ENCODE results near the gene C2CD2.

C2CD2 gene

DNA sequence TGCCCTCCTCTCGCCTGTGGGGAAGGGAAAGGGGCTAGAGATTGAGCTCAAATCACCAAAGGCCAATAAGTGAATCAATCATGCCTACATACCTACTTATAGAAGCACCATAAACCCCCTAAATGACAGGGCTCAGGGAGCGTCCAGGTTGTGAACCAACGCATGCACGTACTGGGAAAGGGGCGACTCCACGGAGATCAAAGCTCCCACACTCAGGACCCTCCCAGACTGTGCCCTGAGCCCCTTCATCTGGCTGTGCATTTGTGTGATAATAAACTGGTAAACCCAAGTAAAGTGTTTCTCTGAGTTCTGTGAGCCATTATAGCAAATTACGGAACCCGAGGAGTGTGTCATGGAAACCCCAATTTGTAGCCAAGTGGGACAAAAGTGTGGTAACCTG is 50.9 kb downstream of the C2CD2 start:
- H3K4me1 Mint-ChIP-seq (ENCODE audit: low read depth) = peaks cover 36% of the 10 kb centered on the region
- H3K27ac Mint-ChIP-seq = no peak overlapping the region
- H3K36me3 Mint-ChIP-seq (ENCODE audit: low read depth) = peaks cover 31% of the 10 kb centered on the region
- H3K27me3 Mint-ChIP-seq = no peaks in the 10 kb centered on the region
- H3K4me3 Mint-ChIP-seq = no peak overlapping the region
- no peaks in the 10 kb centered on the region for H3K9me3 Mint-ChIP-seq

DNA sequence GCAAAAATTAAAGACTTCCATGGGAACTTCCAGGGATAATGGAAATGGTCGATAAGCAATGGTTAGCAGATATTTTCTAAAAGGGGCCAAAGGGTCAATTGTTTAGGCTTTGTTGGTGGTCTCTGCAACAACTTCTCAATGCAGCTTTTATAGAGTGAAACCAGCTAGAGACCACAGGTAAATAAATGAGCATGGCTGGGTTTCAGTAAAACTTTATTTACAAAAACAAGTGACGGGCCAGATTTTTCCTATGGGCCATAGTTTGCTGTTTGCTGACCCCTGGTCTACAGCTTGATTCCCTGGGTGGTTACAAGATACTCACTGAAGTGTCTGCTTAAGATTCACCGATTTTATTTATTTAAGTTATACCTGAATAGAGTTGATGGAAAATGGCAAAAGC is 52.0 kb downstream of the C2CD2 start:
- H3K4me1 Mint-ChIP-seq (ENCODE audit: low read depth) = peaks cover 39% of the 10 kb centered on the region
- peak overlapping the region; percentile 76 for H3K27ac Mint-ChIP-seq
- H3K4me3 Mint-ChIP-seq = no peak overlapping the region
- no peaks in the 10 kb centered on the region for H3K9me3 Mint-ChIP-seq
- H3K36me3 Mint-ChIP-seq (ENCODE audit: low read depth) = peaks cover 24% of the 10 kb centered on the region
- no peaks in the 10 kb centered on the region for H3K27me3 Mint-ChIP-seq

DNA sequence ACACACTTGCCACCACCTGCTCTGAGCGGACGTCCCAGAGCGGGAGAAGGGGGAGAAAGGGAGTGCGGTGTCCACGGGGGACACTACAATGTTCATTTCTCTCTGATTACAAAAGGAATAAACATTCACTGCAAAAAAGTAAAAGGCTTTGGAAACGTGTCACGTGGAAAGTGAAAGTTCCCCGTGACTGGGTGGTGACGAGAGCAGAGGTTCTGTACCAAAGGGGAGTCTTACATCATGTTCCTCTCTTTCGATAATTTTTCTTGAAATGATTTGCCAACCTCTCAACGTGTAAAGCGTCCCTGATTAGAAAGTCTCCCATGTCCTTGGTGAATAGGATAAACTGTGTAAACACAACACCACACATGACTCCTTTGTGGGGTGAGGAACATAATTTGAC is 52.7 kb downstream of the C2CD2 start:
- Mint-ChIP-seq H3K4me3 (peak overlapping the region; percentile 45), H3K9me3 (no peaks in the 10 kb centered on the region), H3K27ac (peak overlapping the region; percentile 76), H3K27me3 (no peaks in the 10 kb centered on the region), H3K36me3 (ENCODE audit: low read depth) (peaks cover 24% of the 10 kb centered on the region), H3K4me1 (ENCODE audit: low read depth) (peaks cover 46% of the 10 kb centered on the region)

DNA sequence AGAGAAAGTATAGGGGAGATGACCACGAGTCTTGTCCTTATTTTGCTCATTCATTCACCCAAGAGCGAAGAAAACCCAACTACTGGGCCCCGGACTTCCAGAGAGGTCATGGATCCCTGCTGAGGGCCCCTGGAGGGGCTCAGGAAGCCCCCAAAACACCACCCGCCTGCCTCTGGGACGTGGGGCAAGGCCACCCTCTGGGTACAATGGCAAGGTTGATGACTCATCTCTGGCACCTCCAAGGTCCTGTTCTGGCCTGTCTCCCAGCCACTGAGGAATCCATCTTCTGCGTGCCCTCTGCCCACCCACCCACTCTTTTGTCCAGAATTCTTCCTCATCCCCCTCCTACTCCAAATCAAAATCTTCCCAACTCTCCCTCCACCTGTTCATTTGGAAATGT is 53.4 kb downstream of the C2CD2 start:
- peaks cover 27% of the 10 kb centered on the region for H3K36me3 Mint-ChIP-seq (ENCODE audit: low read depth)
- peaks cover 52% of the 10 kb centered on the region for H3K4me1 Mint-ChIP-seq (ENCODE audit: low read depth)
- no peaks in the 10 kb centered on the region for H3K27me3 Mint-ChIP-seq
- no peaks in the 10 kb centered on the region for H3K9me3 Mint-ChIP-seq
- H3K27ac Mint-ChIP-seq = peak overlapping the region; percentile 76
- H3K4me3 Mint-ChIP-seq = no peak overlapping the region

DNA sequence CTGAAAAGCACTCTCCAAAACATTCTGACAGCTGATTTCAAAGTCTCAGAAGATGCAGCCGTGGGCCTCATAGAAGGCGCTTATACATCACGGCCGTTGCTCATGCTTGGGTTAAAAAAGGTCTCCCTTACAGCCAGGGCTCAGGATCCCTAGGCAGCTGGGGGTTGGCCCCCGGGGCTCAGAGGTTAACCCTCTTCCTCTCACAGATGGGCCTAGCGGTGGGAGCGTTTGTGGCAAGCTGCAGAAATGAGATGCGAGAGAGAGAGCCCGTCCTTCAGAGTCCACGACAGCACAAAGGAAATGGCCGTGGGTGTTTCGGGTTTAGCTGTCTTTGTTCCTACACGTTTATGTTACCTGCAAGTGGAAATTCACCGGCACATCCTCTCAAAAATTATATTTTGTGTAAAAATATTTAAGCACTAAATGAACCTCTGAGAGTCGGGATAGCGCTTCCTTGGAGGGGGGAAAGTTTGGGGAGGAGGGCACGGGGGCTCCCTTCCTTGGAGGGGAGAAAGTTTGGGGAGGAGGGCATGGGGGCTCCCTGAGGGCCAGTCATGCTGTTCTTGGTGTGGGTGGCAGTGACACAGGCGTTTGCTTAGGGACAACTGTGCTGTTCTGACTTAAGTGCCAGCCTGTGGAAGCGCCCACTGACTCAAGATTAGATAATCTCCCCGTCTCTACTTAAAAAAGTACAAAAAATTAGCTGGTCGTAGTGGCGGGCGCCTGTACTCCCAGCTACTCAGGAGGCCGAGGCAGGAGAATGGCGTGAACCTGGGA is 54.2 kb downstream of the C2CD2 start:
- H3K9me3 Mint-ChIP-seq = no peaks in the 10 kb centered on the region
- H3K4me1 Mint-ChIP-seq (ENCODE audit: low read depth) = peaks cover 55% of the 10 kb centered on the region
- H3K27me3 Mint-ChIP-seq = no peaks in the 10 kb centered on the region
- H3K4me3 Mint-ChIP-seq = peak overlapping the region; percentile 52
- H3K27ac Mint-ChIP-seq = peak overlapping the region; percentile 88
- H3K36me3 Mint-ChIP-seq (ENCODE audit: low read depth) = peaks cover 27% of the 10 kb centered on the region

DNA sequence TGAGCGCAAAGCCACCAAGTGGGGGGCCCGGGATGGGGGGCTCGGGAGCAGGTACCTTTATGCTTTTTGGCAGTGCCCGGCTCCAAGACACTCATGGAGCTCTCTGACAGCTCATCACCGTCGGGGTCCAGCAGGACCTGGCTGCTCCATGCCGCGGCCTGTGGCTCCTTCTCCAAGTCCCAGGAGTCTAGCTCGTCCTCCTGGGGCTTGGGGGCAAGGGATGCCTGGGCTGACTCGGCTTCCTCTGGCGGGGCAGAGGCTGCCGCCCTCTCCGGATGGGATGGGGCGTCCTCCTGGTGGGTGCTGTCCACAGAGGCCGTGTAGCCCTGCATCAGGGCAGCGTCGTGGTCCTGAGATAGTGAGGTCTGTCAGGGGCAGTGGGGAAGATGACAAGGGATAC is 54.8 kb downstream of the C2CD2 start:
- H3K4me3 Mint-ChIP-seq = peak overlapping the region; percentile 52
- H3K27me3 Mint-ChIP-seq = no peaks in the 10 kb centered on the region

DNA sequence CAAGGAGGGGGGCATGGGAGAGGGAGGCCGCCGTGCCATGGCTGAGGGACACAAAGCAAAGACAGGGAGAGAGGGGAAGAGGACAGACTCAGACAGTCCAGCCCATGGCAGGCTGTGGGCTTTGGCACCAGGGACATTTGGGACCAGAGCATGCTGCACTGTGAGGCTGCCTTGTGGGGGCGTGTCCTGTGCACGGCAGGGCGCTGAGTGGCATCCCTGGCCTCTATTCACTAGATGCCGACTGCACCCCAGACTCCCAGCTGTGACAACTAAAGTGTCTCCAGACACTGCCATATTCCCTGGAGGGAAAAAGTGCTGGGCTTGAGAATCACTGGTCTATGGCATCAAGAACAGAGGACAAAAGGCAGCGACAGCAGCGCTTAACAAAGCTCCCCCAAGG is 56.1 kb downstream of the C2CD2 start:
- H3K36me3 Mint-ChIP-seq (ENCODE audit: low read depth) = peaks cover 20% of the 10 kb centered on the region
- H3K9me3 Mint-ChIP-seq = no peaks in the 10 kb centered on the region
- H3K27ac Mint-ChIP-seq = no peak overlapping the region
- H3K4me3 Mint-ChIP-seq = no peak overlapping the region
- no peaks in the 10 kb centered on the region for H3K27me3 Mint-ChIP-seq
- H3K4me1 Mint-ChIP-seq (ENCODE audit: low read depth) = peaks cover 55% of the 10 kb centered on the region

More for the DNA sequence above, 54.8 kb downstream of the C2CD2 start:
- Mint-ChIP-seq H3K27ac (peak overlapping the region; percentile 88), H3K4me1 (ENCODE audit: low read depth) (peaks cover 55% of the 10 kb centered on the region), H3K36me3 (ENCODE audit: low read depth) (peaks cover 27% of the 10 kb centered on the region), H3K9me3 (no peaks in the 10 kb centered on the region)

DNA sequence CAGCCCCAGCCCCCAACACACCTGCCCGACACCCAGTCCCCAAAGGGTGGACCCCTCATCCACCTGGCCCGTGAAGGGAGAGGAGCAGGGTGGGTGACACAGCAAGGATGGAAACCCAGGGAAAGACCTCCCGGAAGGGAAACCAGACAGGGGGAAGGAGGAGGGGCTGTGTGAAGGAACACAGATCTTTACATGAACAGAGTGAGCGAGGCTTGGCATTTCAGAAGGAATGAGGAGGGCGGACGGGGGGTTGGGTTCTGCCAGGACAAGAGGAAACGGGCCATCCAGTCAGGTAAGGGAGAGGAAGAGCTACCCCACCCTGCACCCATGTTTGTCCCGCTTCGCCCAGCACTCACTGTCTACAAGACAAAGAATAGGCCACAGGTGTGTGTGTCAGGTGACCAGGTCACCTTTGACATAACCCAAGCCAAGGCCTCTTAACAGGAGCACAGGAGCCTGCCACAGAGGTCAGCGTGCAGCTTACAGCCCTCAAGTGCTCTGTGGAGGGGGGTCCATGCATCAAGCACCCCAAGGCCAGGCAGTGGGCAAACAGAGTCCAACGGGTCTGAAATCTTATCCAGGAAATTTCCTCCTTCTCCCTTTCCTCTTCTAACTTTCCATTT is 56.7 kb downstream of the C2CD2 start:
- Mint-ChIP-seq H3K27ac (no peak overlapping the region), H3K4me3 (no peak overlapping the region), H3K9me3 (no peaks in the 10 kb centered on the region), H3K27me3 (no peaks in the 10 kb centered on the region), H3K36me3 (ENCODE audit: low read depth) (peaks cover 17% of the 10 kb centered on the region), H3K4me1 (ENCODE audit: low read depth) (peaks cover 55% of the 10 kb centered on the region)

DNA sequence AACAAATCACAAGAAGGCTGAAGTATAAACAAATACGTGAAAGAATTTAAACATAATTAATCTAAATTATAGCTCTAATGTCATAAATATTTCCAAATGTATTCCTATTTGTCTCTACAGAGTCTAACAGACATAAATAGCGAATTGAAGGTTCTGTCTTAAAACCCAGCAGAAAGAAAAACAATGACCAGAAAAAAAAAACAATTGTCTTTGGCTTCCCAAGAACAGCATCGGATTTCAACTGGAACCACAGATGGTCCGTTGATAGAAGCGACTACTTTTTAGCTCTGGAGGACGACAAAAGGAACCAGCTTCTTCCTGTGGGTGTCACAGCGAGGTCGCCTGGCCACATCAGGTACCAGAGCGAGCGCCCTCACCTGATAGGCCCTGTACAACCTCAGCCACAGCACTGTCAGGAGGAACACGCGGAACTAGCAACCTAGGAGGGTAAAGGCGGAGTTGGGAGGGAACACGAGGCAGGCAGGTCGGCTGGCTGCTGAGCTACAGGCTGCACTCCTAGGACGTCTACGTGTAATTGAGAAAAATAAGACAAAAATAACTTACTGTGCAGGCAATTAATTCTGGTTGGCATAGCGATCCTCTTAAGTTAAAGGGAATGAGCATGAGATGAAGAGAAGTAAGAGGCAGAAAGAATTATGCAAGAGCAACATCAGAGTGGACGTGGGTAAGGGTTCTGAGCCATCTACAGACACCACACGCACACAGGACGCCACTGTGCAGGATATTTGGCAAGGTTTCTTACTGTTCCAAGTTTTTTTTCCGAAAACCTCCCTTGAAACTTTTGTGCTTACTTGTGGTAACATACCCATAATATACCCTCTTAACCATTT is 58.0 kb downstream of the C2CD2 start:
- peak overlapping the region; percentile 6 for H3K4me3 Mint-ChIP-seq
- peak overlapping the region; percentile 59 for H3K27ac Mint-ChIP-seq

DNA sequence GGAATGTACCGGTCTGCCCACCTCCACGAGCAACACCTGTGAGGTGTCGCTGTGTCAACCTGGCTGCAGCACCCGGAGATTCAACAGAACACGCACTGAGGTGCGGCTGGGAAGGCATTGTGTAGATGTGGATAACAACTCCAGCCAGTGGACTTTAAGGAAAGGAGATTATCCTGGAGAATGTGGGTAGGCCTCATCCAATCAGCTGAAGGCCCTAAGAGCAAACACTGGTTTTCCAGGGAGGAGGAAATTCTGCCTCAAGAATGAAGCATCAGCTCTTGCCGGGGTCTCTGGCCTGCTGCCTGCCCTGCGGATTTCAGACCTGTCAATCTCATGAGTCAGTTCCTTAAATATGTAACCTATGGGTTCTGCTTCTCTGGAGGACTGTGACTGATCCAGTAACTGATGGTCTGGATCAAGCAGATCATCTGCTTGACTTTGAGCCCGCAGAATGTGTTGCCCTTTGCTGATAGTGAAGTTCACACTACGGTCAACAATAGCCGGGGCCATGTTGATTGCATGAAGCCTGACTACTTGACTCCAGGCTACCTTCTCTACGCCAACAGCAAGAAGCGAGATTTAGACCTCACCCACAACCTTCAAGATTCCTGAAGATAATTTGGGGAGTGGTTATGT is 58.8 kb downstream of the C2CD2 start:
- Mint-ChIP-seq H3K27me3 (no peaks in the 10 kb centered on the region), H3K4me1 (ENCODE audit: low read depth) (peaks cover 38% of the 10 kb centered on the region), H3K4me3 (no peak overlapping the region), H3K9me3 (no peaks in the 10 kb centered on the region), H3K36me3 (ENCODE audit: low read depth) (peaks cover 3% of the 10 kb centered on the region), H3K27ac (no peak overlapping the region)

More for the DNA sequence above, 58.0 kb downstream of the C2CD2 start:
- H3K4me1 Mint-ChIP-seq (ENCODE audit: low read depth) = peaks cover 46% of the 10 kb centered on the region
- peaks cover 4% of the 10 kb centered on the region for H3K36me3 Mint-ChIP-seq (ENCODE audit: low read depth)
- H3K27me3 Mint-ChIP-seq = no peaks in the 10 kb centered on the region
- H3K9me3 Mint-ChIP-seq = no peaks in the 10 kb centered on the region

DNA sequence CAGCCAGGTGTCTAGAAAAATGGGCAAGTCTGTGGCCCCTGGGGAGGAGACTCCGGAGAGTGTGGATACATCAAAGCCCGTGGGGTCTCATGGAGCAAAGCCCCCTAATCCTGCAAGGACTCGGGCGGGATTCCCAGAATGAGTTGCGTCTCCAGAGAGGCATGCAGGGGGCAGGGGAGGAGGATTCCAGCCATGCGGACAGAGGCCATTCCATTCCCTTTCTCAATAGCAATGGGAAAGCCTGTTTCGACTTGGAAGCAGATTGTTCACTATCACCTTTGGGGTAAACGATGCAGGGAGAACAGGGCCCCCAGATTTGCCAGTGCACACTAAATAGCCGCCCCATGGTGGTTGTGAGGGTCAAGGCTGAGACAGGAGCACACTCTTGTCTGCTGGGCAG is 59.3 kb downstream of the C2CD2 start:
- no peaks in the 10 kb centered on the region for H3K27me3 Mint-ChIP-seq
- peaks cover 3% of the 10 kb centered on the region for H3K36me3 Mint-ChIP-seq (ENCODE audit: low read depth)
- no peaks in the 10 kb centered on the region for H3K9me3 Mint-ChIP-seq
- H3K27ac Mint-ChIP-seq = no peak overlapping the region
- no peak overlapping the region for H3K4me3 Mint-ChIP-seq
- H3K4me1 Mint-ChIP-seq (ENCODE audit: low read depth) = peaks cover 33% of the 10 kb centered on the region

DNA sequence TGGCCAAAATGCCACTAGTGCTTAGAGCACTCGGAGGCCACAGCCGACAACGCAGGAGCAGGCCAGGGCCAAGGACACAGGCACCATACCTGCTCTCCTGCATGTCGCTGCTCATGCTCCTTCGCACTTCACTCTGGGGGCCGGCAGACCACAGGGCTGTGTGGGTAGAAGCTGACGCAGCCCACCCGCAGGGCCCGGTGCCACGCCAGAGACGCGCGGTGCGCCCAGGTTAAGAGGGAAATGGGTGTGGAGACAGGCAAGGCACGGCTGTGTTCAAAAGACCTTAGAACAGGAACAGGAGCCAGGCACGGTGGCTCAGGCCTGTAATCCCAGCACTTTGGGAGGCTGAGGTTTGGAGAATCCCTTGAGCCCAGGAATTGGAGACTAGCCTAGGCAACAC is 61.1 kb downstream of the C2CD2 start:
- H3K9me3 Mint-ChIP-seq = no peaks in the 10 kb centered on the region
- H3K36me3 Mint-ChIP-seq (ENCODE audit: low read depth) = peaks cover 3% of the 10 kb centered on the region
- H3K4me3 Mint-ChIP-seq = no peak overlapping the region
- no peaks in the 10 kb centered on the region for H3K27me3 Mint-ChIP-seq
- no peak overlapping the region for H3K27ac Mint-ChIP-seq
- H3K4me1 Mint-ChIP-seq (ENCODE audit: low read depth) = peaks cover 20% of the 10 kb centered on the region

DNA sequence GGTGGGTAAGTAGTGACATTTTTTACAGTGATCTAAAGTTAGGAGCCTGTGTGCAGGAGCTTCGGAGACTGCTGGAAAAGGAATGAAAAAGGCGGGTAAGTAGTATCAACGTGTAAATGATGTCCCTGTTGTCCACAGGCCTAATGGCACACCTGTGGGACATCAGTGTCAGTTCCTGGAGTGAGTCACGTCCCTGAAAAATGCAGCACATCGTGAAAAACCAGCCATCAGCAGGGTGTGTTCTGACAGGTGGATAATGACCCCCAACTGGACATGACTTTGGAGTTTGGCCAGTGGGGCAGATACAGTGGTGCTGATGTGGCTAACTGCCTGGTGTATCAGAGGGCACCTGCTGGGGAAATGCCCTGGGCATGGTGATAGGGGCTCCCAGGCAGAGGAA is 62.7 kb downstream of the C2CD2 start:
- no peaks in the 10 kb centered on the region for H3K27me3 Mint-ChIP-seq
- H3K27ac Mint-ChIP-seq = no peak overlapping the region
- peaks cover 10% of the 10 kb centered on the region for H3K4me1 Mint-ChIP-seq (ENCODE audit: low read depth)
- peaks cover 3% of the 10 kb centered on the region for H3K36me3 Mint-ChIP-seq (ENCODE audit: low read depth)
- H3K9me3 Mint-ChIP-seq = no peaks in the 10 kb centered on the region
- H3K4me3 Mint-ChIP-seq = no peak overlapping the region

DNA sequence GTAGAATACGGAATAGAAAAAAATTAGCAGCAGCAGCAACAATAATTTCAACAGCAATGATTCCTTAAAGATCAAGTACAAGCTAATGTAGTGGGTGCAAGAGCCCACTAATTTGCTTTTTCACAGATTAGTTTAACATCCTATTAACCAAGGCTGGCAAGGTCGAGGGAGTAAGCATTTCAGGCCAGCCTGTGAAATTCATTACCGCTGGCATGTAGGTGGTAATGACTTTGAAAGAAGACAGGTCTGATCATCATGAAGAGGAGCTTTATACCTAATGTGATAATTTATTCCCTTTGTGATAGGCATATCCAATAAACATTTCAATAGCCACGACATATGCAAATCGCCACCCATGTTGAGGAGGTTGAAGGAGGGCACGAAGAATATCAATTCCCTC is 63.5 kb downstream of the C2CD2 start:
- no peak overlapping the region for H3K27ac Mint-ChIP-seq
- no peaks in the 10 kb centered on the region for H3K9me3 Mint-ChIP-seq
- peaks cover 3% of the 10 kb centered on the region for H3K4me1 Mint-ChIP-seq (ENCODE audit: low read depth)
- H3K36me3 Mint-ChIP-seq (ENCODE audit: low read depth) = no peaks in the 10 kb centered on the region
- H3K4me3 Mint-ChIP-seq = no peak overlapping the region
- no peaks in the 10 kb centered on the region for H3K27me3 Mint-ChIP-seq
